Progenitor cell of endocrine pancreas (in vitro differentiated cells): ENCODE data around the gene NKX6-2. TPM values are rescaled to one million over a fixed set of nuclear protein-coding genes. Genes with fewer than 3 reads are reported as not detected.

Experiments used
- DNase-seq: peaks from one replicate; pipeline ENCODE4 v3.0.0; 2021; ENCODE audit warnings: low spot score; ENCODE audit not compliant: unreplicated experiment
- H3K27ac Mint-ChIP-seq: 2 replicates; pipeline ENCODE4 v1.8.0; 2021; ENCODE audit warnings: mild to moderate bottlenecking, moderate library complexity, mixed read lengths
- H3K27me3 Mint-ChIP-seq: 2 replicates; pipeline ENCODE4 v1.8.0; 2021; ENCODE audit warnings: mixed read lengths
- H3K36me3 Mint-ChIP-seq: 2 replicates; pipeline ENCODE4 v1.8.0; 2022; ENCODE audit warnings: mixed read lengths; ENCODE audit not compliant: insufficient read depth
- H3K4me1 Mint-ChIP-seq: 2 replicates; pipeline ENCODE4 v1.8.0; 2021; ENCODE audit warnings: low read depth, mixed read lengths
- H3K4me3 Mint-ChIP-seq: 2 replicates; pipeline ENCODE4 v1.8.0; 2021; ENCODE audit warnings: low read depth, mild to moderate bottlenecking, moderate library complexity, mixed read lengths
- H3K9me3 Mint-ChIP-seq: 2 replicates; pipeline ENCODE4 v1.8.0; 2021; ENCODE audit warnings: low read depth, mixed read lengths
- total RNA-seq: library from RNA; stranded (reverse); gene quantifications from 2 replicates; pipeline ENCODE4 v1.2.1, GENCODE V29; 2021
- TF ChIP-seq, protein P1 (sequence below): fragments of 200-600 bp; sonication (generic); IDR thresholded peaks from one replicate; pipeline ENCODE4 v1.5.0; 2021; ENCODE audit warnings: antibody characterized with exemption, mild to moderate bottlenecking; ENCODE audit not compliant: unreplicated experiment

The NKX6-2 gene
- total RNA-seq, 1 donor from 2014 or later: 43.9 TPM

DNA sequence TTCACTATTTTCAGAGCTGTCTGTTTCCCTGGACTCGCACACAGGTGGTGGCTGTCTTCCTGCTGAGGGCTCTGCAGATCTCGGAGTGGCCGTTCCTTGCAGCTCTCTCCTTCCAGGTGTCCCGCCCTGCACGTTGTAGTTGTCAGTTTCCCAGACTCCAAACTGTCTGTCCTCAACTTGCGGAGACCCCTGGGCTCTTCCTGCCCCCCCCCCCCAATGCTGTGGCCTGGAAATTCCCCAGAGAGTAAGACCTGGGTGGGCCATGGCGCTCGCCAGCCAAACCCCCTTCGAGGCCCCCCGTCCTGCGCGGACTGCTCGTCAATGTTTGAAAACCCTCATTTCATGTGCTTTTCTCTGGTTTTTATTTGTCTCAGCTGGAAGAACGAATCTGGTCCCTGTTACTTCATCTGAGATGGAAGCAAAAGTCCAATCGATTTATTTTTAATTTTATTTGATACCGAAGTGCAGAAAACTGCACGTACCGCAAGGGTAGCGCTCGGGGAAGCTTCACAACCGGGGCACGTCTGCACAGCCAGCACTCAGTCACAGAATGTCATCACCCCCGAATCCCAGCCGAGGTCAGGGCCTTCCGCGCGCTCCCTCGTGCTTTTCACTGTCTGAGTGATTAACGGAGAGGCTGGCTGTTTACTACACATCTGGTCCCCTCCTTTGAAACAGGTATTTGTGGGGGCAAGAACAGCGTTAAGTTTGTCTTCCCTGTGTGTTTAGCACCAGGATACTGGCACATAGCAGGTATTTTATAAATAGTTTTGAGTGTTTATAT is 46.4 kb upstream of the NKX6-2 start:
- H3K27me3 Mint-ChIP-seq: peaks cover 34% of the 10 kb centered on the region
- DNase-seq: no peak
- no peak overlapping the region for H3K27ac Mint-ChIP-seq
- H3K4me1 Mint-ChIP-seq: peaks cover 6% of the 10 kb centered on the region
- H3K9me3 Mint-ChIP-seq: peaks cover 8% of the 10 kb centered on the region
- no peaks in the 10 kb centered on the region for H3K36me3 Mint-ChIP-seq
- H3K4me3 Mint-ChIP-seq: no peak overlapping the region
- TF ChIP-seq, protein P1, sequence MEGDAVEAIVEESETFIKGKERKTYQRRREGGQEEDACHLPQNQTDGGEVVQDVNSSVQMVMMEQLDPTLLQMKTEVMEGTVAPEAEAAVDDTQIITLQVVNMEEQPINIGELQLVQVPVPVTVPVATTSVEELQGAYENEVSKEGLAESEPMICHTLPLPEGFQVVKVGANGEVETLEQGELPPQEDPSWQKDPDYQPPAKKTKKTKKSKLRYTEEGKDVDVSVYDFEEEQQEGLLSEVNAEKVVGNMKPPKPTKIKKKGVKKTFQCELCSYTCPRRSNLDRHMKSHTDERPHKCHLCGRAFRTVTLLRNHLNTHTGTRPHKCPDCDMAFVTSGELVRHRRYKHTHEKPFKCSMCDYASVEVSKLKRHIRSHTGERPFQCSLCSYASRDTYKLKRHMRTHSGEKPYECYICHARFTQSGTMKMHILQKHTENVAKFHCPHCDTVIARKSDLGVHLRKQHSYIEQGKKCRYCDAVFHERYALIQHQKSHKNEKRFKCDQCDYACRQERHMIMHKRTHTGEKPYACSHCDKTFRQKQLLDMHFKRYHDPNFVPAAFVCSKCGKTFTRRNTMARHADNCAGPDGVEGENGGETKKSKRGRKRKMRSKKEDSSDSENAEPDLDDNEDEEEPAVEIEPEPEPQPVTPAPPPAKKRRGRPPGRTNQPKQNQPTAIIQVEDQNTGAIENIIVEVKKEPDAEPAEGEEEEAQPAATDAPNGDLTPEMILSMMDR: no peak

DNA sequence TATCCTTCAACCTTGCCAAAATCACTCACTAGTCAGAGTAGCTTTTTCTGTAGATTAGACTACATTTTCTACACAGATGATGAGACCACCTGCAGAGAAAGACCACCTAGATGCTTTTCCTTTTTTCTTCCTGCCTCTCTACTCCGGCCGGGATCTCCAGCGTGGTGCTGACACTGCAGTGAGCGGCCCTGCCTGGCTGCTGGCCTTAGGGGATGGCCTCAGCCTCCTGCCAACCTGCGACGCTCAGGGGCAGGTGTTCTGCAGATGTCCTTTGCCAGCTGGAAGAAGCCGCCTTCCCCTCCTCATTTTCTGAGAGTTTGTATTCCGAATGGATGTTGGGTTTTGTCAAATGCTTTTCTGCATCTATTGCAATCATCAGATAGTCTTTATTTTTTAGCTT is 43.5 kb upstream of the NKX6-2 start:
- no peak for DNase-seq
- TF ChIP-seq, protein P1: no peak
- H3K9me3 Mint-ChIP-seq: peaks cover 8% of the 10 kb centered on the region
- no peak overlapping the region for H3K4me3 Mint-ChIP-seq
- peaks cover 34% of the 10 kb centered on the region for H3K27me3 Mint-ChIP-seq
- no peaks in the 10 kb centered on the region for H3K4me1 Mint-ChIP-seq
- H3K27ac Mint-ChIP-seq: no peak overlapping the region
- H3K36me3 Mint-ChIP-seq: peaks cover 2% of the 10 kb centered on the region

DNA sequence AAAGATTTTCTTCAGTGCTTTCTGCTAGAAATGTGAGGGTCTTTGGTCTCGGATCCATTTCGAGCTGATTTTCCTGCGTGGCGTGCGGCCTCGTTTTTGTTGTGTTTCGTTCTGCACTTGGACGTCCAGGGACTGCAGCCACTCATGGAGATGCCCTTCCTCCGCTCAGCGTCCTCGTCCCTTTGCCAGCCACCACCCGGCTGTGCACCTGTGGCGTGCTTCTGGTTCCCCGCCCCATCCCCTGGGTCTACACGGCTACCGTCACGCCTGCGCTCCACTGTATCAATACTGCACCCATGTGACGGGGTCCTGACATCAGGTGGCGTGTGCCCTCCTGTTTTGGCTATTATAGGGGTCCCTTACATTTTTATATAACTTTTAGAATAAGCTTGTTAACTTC is 42.7 kb upstream of the NKX6-2 start:
- H3K9me3 Mint-ChIP-seq: peaks cover 8% of the 10 kb centered on the region
- H3K27ac Mint-ChIP-seq: no peak overlapping the region
- peaks cover 34% of the 10 kb centered on the region for H3K27me3 Mint-ChIP-seq
- DNase-seq: no peak
- H3K4me1 Mint-ChIP-seq: no peaks in the 10 kb centered on the region
- TF ChIP-seq, protein P1: no peak
- no peak overlapping the region for H3K4me3 Mint-ChIP-seq
- peaks cover 2% of the 10 kb centered on the region for H3K36me3 Mint-ChIP-seq

DNA sequence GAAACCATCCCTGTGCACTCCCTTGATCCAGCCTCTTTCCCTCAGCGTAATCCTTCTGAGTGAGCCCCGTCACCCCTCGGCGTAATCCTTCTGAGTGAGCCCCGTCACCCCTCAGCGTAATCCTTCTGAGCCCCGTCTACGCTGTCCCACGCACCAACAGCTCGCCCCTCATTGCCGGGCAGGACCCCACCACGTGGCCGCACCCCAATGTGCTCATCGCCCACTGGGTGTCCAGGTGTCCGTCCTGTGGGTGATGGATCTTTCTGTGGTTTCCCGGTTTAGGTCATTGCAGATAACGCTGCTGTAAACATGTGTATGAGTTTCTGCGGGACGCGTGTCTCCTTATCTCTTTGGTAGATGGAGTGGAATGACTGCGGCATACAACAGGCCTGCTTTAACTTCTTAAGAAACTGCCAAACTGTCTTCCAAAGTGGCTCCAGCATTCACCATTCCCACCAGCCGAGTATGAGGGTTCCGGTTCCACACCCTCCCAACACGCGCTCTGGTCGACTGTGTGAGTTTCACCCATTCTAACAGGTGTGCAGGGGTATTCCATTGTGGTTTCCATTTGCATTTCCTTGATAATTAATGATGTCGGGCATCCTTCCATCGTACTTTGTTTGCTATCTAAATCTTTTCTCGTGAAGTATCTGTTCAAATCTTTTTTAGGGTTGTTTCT is 42.1 kb upstream of the NKX6-2 start:
- TF ChIP-seq, protein P1: no peak
- Mint-ChIP-seq H3K36me3 (peaks cover 2% of the 10 kb centered on the region), H3K27ac (peak overlapping the region; percentile 80), H3K27me3 (peaks cover 34% of the 10 kb centered on the region), H3K4me3 (no peak overlapping the region), H3K4me1 (no peaks in the 10 kb centered on the region), H3K9me3 (peaks cover 8% of the 10 kb centered on the region)
- no peak for DNase-seq

DNA sequence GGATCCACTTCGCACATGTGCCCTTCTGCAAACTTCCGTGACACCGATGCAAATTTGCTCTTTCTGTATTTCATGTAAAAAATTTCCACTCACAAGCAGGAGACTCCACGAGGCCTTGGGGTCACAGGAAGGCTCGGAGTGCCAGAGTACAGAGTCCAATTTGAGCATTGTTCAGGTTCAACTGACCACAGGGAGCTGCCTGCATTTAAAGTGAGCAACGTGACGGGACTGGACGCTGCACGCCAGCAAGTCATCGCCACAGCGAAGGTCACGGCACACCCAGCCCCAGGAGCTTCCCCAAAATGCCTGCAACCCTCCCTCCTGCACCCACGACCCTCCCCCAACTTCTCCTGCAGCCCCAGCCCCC is 41.5 kb upstream of the NKX6-2 start:
- no peak overlapping the region for H3K4me3 Mint-ChIP-seq
- H3K27ac Mint-ChIP-seq: peak overlapping the region; percentile 88
- peaks cover 32% of the 10 kb centered on the region for H3K27me3 Mint-ChIP-seq
- TF ChIP-seq, protein P1: no peak
- peaks cover 2% of the 10 kb centered on the region for H3K36me3 Mint-ChIP-seq
- no peak for DNase-seq
- no peaks in the 10 kb centered on the region for H3K4me1 Mint-ChIP-seq
- H3K9me3 Mint-ChIP-seq: peaks cover 8% of the 10 kb centered on the region
